Measurements from ENCODE around the gene HOXC9. TPM values are rescaled to one million over a fixed set of nuclear protein-coding genes. Genes with fewer than 3 reads are reported as not detected.

Gene HOXC9
- polyA plus RNA-seq, 6 donors from 2014 or later: not detected

GRCh38 chr12:53997204-53998109 is 2.5 kb upstream of the HOXC9 start:
- peaks cover 32 to 66% (median 50%) of the 10 kb centered on the region in 3 donors for H3K4me1 Mint-ChIP-seq
- no peak for ATAC-seq (ENCODE audit: low read depth in 2 of 2)
- peak overlapping the region; percentile 36 to 91 (median 84) for H3K4me3 Mint-ChIP-seq
- peaks cover 0 to 13% (median 4%) of the 10 kb centered on the region in 7 donors for H3K9me3 Mint-ChIP-seq
- peak overlapping the region in 4 of 6 donors; percentile 19 to 76 (median 52) for H3K27ac Mint-ChIP-seq
- H3K36me3 Mint-ChIP-seq: peaks cover 0 to 18% of the 10 kb centered on the region in 2 donors
- no peak for DNase-seq
- H3K27me3 Mint-ChIP-seq: peaks cover 70 to 94% (median 78%) of the 10 kb centered on the region in 3 donors

DNA sequence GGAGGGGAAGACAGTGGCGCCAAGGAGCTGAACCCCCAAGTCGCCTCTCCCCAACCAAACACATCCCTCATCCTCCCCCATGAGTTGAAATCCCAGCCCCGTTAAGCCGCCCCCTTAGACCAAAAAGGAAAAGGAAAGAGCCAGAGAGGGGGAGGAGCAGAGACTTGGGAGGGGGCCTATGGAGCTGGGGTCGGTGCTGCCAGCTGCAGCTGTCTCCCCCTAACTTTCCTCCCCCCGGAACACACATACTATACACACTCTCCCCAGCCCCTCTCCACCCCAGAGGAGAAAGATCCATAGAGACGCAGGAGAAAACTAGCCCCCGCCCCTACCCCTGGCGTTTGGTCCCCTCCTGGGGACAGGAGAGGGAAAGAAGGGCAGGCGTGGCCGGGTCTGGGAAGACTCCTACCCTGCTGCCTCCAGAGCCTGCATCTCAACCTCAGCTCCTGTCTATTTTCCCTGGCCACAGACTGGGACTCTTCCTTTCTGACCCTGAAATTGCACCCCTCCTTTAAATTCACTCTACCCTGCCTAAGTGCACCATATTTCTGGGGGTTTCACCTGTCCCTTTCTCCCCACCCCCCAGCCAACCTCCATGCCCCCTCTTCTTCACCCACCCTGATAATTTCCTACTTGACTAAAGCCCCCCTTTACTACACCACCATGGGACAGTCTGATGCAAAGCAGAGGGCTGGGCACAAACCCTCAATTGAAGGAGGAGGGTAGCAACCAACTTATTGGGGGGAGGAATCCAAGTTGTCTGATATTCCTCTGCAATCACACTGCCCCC is 1.7 kb upstream of the HOXC9 start:
- DNase-seq: no peak
- Mint-ChIP-seq H3K36me3 (peaks cover 0 to 18% of the 10 kb centered on the region in 2 donors), H3K4me1 (peaks cover 32 to 69% (median 50%) of the 10 kb centered on the region in 3 donors), H3K27ac (peak overlapping the region in 4 of 6 donors; percentile 15 to 95 (median 34)), H3K9me3 (peaks cover 0 to 13% (median 4%) of the 10 kb centered on the region in 7 donors), H3K4me3 (peak overlapping the region in 4 of 8 donors; percentile 13 to 86 (median 38)), H3K27me3 (peaks cover 72 to 94% (median 78%) of the 10 kb centered on the region in 3 donors)
- ATAC-seq (ENCODE audit: low read depth in 2 of 2): no peak

DNA sequence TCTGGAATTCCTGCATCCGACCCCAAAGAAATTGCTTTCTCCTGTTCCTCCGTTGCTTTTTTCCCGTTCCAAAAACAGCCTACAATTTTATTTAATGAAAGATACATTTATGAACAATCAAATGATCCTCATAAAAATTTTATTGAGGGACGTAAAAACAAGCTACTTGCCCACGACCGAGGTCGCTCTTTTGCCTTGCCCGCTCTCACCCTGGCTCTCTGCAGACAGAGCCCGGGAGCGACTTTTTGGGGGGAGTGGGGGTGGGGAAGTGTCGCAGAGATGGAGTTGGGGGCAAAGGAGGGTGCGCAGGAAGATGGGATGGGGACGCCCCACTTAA is 1.1 kb upstream of the HOXC9 start:
- Mint-ChIP-seq H3K27me3 (peaks cover 72 to 94% (median 78%) of the 10 kb centered on the region in 3 donors), H3K27ac (peak overlapping the region in 3 of 6 donors; percentile 15 to 95 (median 39)), H3K4me1 (peaks cover 30 to 67% (median 48%) of the 10 kb centered on the region in 3 donors), H3K36me3 (peaks cover 0 to 13% of the 10 kb centered on the region in 2 donors), H3K9me3 (peaks cover 0 to 8% (median 3%) of the 10 kb centered on the region in 7 donors), H3K4me3 (peak overlapping the region in 3 of 8 donors; percentile 22 to 62 (median 54))
- DNase-seq (no peak), ATAC-seq (ENCODE audit: low read depth in 2 of 2) (no peak)

DNA sequence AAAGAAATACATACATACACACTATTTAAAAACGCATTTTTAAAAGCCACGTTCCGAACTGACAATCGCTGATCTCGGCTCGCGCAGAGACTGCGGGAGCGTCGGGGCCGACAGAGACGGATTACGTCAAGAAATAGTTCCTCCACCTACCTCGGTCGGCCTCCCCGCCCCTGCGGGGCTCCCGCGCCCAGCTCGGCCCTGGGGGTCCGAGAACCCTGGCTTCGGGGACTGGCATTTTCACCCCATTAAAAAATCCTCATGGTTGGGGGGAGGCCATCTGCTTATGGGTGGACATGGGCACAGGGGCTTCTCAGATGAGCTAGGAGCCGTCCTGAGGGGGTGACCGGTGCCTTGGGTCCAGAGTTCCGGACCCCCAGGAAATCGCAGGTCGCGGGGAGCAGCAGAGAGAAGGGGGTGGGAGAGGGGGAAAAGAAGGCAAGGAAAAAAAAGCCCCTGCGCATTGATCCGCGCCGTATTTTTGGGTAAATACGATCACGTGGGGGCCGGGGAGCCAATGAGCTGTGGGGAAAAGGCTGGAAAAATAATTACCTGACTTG is 324 bp upstream of the HOXC9 start:
- peaks cover 73 to 95% (median 78%) of the 10 kb centered on the region in 3 donors for H3K27me3 Mint-ChIP-seq
- peaks cover 0 to 9% of the 10 kb centered on the region in 2 donors for H3K36me3 Mint-ChIP-seq
- H3K27ac Mint-ChIP-seq: peak overlapping the region in 4 of 6 donors; percentile 66 to 91 (median 84)
- peaks cover 0 to 4% (median 2%) of the 10 kb centered on the region in 7 donors for H3K9me3 Mint-ChIP-seq
- H3K4me1 Mint-ChIP-seq: peaks cover 25 to 59% (median 46%) of the 10 kb centered on the region in 3 donors
- peak overlapping the region; percentile 25 to 70 (median 49) for H3K4me3 Mint-ChIP-seq
- ATAC-seq (ENCODE audit: low read depth in 2 of 2) (no peak), DNase-seq (no peak)

GRCh38 chr12:54001283-54002187 is 1.6 kb downstream of the HOXC9 start:
- Mint-ChIP-seq H3K4me1 (peaks cover 18 to 53% (median 45%) of the 10 kb centered on the region in 3 donors), H3K9me3 (peaks cover 0 to 2% (median 0%) of the 10 kb centered on the region in 7 donors), H3K27ac (peak overlapping the region in 2 of 6 donors; percentile 10 to 87), H3K36me3 (no peaks in the 10 kb centered on the region), H3K4me3 (peak overlapping the region in 3 of 8 donors; percentile 36 to 59 (median 43)), H3K27me3 (peaks cover 80 to 95% (median 81%) of the 10 kb centered on the region in 3 donors)
- DNase-seq (no peak), ATAC-seq (ENCODE audit: low read depth in 2 of 2) (no peak)

DNA sequence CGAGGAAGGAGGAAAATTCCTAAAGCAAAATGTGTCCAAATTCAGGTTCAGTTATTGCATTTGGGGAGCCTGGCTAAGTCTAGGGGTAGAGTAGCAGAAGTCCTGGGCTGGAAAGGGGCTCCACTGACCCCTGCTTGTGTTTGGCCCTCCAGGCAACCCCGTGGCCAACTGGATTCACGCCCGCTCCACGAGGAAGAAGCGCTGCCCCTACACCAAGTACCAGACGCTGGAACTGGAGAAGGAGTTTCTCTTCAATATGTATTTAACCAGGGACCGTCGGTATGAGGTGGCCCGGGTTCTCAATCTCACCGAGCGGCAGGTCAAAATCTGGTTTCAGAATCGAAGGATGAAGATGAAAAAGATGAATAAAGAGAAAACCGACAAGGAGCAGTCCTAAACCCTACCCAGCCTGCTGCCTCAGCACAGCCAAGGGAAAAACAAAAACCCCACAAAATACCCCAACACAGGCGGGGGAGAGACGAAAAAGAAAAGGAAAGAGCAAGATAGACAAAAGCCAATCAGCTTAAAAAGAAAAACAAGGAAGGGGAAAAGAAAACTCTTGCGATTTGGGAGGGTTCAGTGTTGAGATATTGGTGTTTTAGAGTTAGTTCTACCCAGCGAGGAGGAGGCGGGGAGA is 2.4 kb downstream of the HOXC9 start:
- Mint-ChIP-seq H3K9me3 (peaks cover 0 to 2% (median 0%) of the 10 kb centered on the region in 7 donors), H3K27ac (peak overlapping the region in 3 of 6 donors; percentile 6 to 88 (median 7)), H3K4me3 (peak overlapping the region in 3 of 8 donors; percentile 26 to 59 (median 36)), H3K27me3 (peaks cover 80 to 95% (median 85%) of the 10 kb centered on the region in 3 donors), H3K36me3 (no peaks in the 10 kb centered on the region), H3K4me1 (peaks cover 17 to 48% (median 47%) of the 10 kb centered on the region in 3 donors)
- DNase-seq (no peak), ATAC-seq (ENCODE audit: low read depth in 2 of 2) (no peak)

DNA sequence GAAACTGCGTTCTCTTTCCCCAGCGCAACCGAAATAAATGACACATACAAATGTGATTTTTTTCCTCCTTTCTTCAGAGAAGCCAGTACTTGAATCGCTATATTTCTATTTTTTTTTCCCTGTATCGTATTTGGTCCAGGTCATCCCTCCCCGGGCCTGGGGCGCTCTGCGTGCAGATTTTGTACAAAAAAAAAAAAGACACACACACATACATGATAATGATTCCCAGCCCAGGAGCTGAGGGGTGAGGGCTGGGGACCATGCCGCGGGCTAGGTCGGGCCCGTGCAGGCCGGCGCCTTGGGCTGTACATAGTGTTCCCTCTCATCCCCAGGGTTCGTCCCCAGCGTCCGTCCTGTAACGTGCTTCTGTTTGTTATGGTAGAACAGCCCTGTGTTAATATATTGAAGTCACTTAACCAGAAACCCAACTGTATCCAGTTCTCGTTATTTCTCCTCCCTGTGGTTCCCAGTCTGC is 3.0 kb downstream of the HOXC9 start:
- no peak for ATAC-seq (ENCODE audit: low read depth in 2 of 2)
- Mint-ChIP-seq H3K9me3 (peaks cover 0 to 2% (median 0%) of the 10 kb centered on the region in 7 donors), H3K27ac (peak overlapping the region in 2 of 6 donors; percentile 7 to 88), H3K36me3 (no peaks in the 10 kb centered on the region), H3K27me3 (peaks cover 81 to 95% (median 85%) of the 10 kb centered on the region in 3 donors), H3K4me3 (peak overlapping the region in 1 of 8 donors; percentile 59), H3K4me1 (peaks cover 14 to 43% (median 42%) of the 10 kb centered on the region in 3 donors)
- DNase-seq: no peak

- peak overlapping the region in 3 of 6 donors; percentile 1 to 93 (median 78) for H3K27ac Mint-ChIP-seq
- no peak for DNase-seq
Measured at GRCh38 chr12:54003625-54004024, 3.7 kb downstream of the HOXC9 start.

GRCh38 chr12:54004063-54004840 is 4.3 kb downstream of the HOXC9 start:
- peak overlapping the region in 3 of 8 donors; percentile 36 to 85 (median 80) for H3K4me3 Mint-ChIP-seq
- no peak for DNase-seq
- ATAC-seq (ENCODE audit: low read depth in 2 of 2): no peak
- peak overlapping the region in 3 of 6 donors; percentile 44 to 86 (median 84) for H3K27ac Mint-ChIP-seq
- no peaks in the 10 kb centered on the region for H3K9me3 Mint-ChIP-seq
- peaks cover 79 to 96% (median 79%) of the 10 kb centered on the region in 3 donors for H3K27me3 Mint-ChIP-seq
- H3K4me1 Mint-ChIP-seq: peaks cover 15 to 40% (median 40%) of the 10 kb centered on the region in 3 donors
- H3K36me3 Mint-ChIP-seq: no peaks in the 10 kb centered on the region

More at GRCh38 chr12:54003625-54004024, 3.7 kb downstream of the HOXC9 start:
- ATAC-seq (ENCODE audit: low read depth in 2 of 2): no peak
- peaks cover 0 to under 1% (median 0%) of the 10 kb centered on the region in 7 donors for H3K9me3 Mint-ChIP-seq
- H3K4me1 Mint-ChIP-seq: peaks cover 14 to 41% (median 36%) of the 10 kb centered on the region in 3 donors
- peaks cover 79 to 95% (median 82%) of the 10 kb centered on the region in 3 donors for H3K27me3 Mint-ChIP-seq
- H3K36me3 Mint-ChIP-seq: no peaks in the 10 kb centered on the region
- H3K4me3 Mint-ChIP-seq: peak overlapping the region in 5 of 8 donors; percentile 22 to 59 (median 53)

DNA sequence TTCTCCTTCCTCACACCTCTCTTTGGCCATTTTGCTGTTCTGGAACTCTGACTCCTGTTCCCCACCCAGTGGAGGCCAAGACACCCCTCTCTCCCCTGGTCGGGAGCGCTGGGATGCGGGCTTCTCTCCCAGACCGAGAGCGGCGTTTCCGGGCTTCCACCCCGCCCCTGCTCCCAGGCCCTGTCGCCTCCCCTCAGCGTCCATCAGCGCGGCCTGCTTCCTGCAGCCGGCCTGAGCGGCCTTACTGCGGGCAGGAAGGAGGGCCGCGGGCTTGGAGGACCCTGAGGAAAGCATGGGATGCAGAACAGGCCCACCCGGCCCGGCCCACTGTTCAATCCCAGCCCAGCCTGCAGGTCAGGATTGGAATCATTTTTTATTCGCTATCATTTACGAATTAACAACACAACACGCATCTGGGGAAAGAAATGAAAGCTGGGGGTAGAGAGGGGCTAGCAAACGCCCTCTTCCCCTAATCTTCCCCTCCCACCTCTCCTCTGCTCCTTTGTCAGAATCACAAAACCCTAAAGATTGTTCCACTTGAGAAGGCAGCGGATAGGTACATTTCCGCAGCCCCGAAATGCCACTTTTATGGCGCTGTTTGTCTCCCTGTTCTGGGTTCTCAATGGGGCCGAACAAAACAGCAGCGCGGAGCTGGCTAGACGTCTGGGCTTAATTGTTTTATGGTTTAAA is 5.0 kb downstream of the HOXC9 start:
- ATAC-seq (ENCODE audit: low read depth in 2 of 2): no peak
- Mint-ChIP-seq H3K4me1 (peaks cover 19 to 44% (median 41%) of the 10 kb centered on the region in 3 donors), H3K27ac (peak overlapping the region in 5 of 6 donors; percentile 58 to 93 (median 83)), H3K9me3 (peaks cover 0 to 2% (median 0%) of the 10 kb centered on the region in 7 donors), H3K27me3 (peaks cover 77 to 99% (median 86%) of the 10 kb centered on the region in 3 donors), H3K36me3 (no peaks in the 10 kb centered on the region), H3K4me3 (peak overlapping the region in 5 of 8 donors; percentile 59 to 94 (median 80))
- no peak for DNase-seq

All from naive B cell (primary cell).